Prostate gland (tissue), 2 donors: ENCODE data around the gene PTGES3. TPM values are rescaled to one million over a fixed set of nuclear protein-coding genes. Genes with fewer than 3 reads are reported as not detected.

Experiments used
- DNase-seq: peaks from one replicate; pipeline ENCODE4 v3.0.0-alpha.2; 2019; ENCODE audit warnings: low spot score
- H3K27ac ChIP-seq, 2 donors: fragments of 200-600 bp; sonication (generic); 2 replicates each; pipeline ENCODE4 v1.5.1; 2017 to 2019
- H3K27me3 ChIP-seq: fragments of 200-600 bp; sonication (generic); replicated peaks from 2 replicates; pipeline ENCODE4 v1.5.1; 2019; ENCODE audit not compliant: insufficient read depth
- H3K36me3 ChIP-seq, 2 donors: fragments of 200-600 bp; sonication (generic); 1 replicate in 1 of 2; 2 replicates in 1 of 2; pipeline versions ENCODE4 v1.5.1 to v1.8.1; 2017 to 2019
- H3K4me1 ChIP-seq: fragments of 200-600 bp; sonication (generic); replicated peaks from 2 replicates; pipeline ENCODE4 v1.5.1; 2019
- H3K4me3 ChIP-seq, 2 donors: fragments of 200-600 bp; sonication (generic); 2 replicates each; pipeline ENCODE4 v1.5.1; 2017 to 2019
- H3K9me3 ChIP-seq: fragments of 200-600 bp; sonication (generic); 2 replicates; pipeline ENCODE4 v1.5.1; 2017
- CTCF ChIP-seq, 4 experiments: fragments of 200-600 bp in 2 of 4; fragments of 450-650 bp in 2 of 4; sonication (generic) in 2 of 4; IDR thresholded peaks; 1 replicate in 3 of 4; 2 replicates in 1 of 4; pipeline ENCODE4 v1.5.1; 2016 to 2019; ENCODE audit warnings: antibody characterized with exemption in 4 of 4, mild to moderate bottlenecking in 2 of 4, moderate library complexity in 2 of 4
- POLR2A ChIP-seq: fragments of 450-650 bp; IDR thresholded peaks from one replicate; pipeline ENCODE4 v1.6.1; 2016; ENCODE audit warnings: antibody characterized with exemption, mild to moderate bottlenecking
- POLR2AphosphoS5 ChIP-seq: sonication (generic); formaldehyde crosslinking; IDR thresholded peaks from one replicate; pipeline ENCODE4 v1.6.1; 2017; ENCODE audit warnings: antibody characterized with exemption
- WGBS: methylation state at CpG from one replicate; pipeline ENCODE4 v1.1.5; 2018; 5-methylcytosine and 5-hydroxymethylcytosine counted together
- intact Hi-C: fragments of 100-400 bp; cut with DNase I; formaldehyde crosslinking; loops from one replicate; pipeline ENCODE4 v1.14.2; 2022
- total RNA-seq, 2 donors: library from RNA; depleted of rRNA; stranded (reverse); fragments of >200 nt; gene quantifications; one replicate each; pipeline ENCODE4 v1.1.0, GENCODE V29; 2016

The PTGES3 gene
- total RNA-seq, 2 donors from 2014 or later: 94.6 to 125 TPM

GRCh38 chr12:56637621-56638020 is 50.5 kb downstream of the PTGES3 start:
- Histone ChIP-seq H3K4me3 (no peak overlapping the region), H3K27me3 (no peaks in the 10 kb centered on the region), H3K27ac (peak overlapping the region; percentile 98), H3K4me1 (peaks cover 10% of the 10 kb centered on the region), H3K9me3 (no peaks in the 10 kb centered on the region), H3K36me3 (peaks cover 14 to 29% of the 10 kb centered on the region in 2 donors)
- DNase-seq: no peak
- intact Hi-C loops: loop anchor here (5.0 to 10.0 kb wide), 4 partner anchors 65 to 447 kb away; partner anchors contain the start of genes NAB2, NACA and RBMS2
- WGBS: 67% methylated on average over 2 of the region's 2 CpGs
- no peak for TF ChIP-seq POLR2AphosphoS5
- TF ChIP-seq POLR2A: no peak
- TF ChIP-seq CTCF (IDR thresholded peaks at IDR 0.05): no peak

- H3K4me3 ChIP-seq: peak overlapping the region; percentile 68 to 85
- no peaks in the 10 kb centered on the region for H3K9me3 ChIP-seq
- 3% methylated on average over 12 of the region's 12 CpGs for WGBS
- H3K36me3 ChIP-seq: peaks cover 7 to 22% of the 10 kb centered on the region in 2 donors
- intact Hi-C loops: loop anchor here (5.0 to 10.0 kb wide), 4 partner anchors 65 to 448 kb away; partner anchors contain the start of genes NAB2, NACA and RBMS2
- peaks cover 17% of the 10 kb centered on the region for H3K4me1 ChIP-seq
- H3K27ac ChIP-seq: peak overlapping the region; percentile 98
- TF ChIP-seq POLR2AphosphoS5 (peak; percentile 99), POLR2A (peak; percentile 76), CTCF (IDR thresholded peaks at IDR 0.05) (peak; percentile 33 to 77 (median 68))
- peak; percentile 99 for DNase-seq
- no peaks in the 10 kb centered on the region for H3K27me3 ChIP-seq
These were observed 51.2 kb downstream of the PTGES3 start for GRCh38 chr12:56636675-56637540.

- peak overlapping the region; percentile 68 to 85 for H3K4me3 ChIP-seq
- H3K9me3 ChIP-seq: no peaks in the 10 kb centered on the region
- peaks cover 20% of the 10 kb centered on the region for H3K4me1 ChIP-seq
- DNase-seq: peak; percentile 94
- intact Hi-C loops: loop anchor here (5.0 to 10.0 kb wide), 4 partner anchors 64 to 449 kb away; partner anchors contain the start of genes NAB2, NACA and RBMS2
- TF ChIP-seq CTCF (IDR thresholded peaks at IDR 0.05) (no peak), POLR2A (peak; percentile 93), POLR2AphosphoS5 (peak; percentile 88)
- H3K27me3 ChIP-seq: no peaks in the 10 kb centered on the region
- H3K36me3 ChIP-seq: peaks cover 4 to 16% of the 10 kb centered on the region in 2 donors
- H3K27ac ChIP-seq: peak overlapping the region; percentile 98
- 1% methylated on average over 20 of the region's 20 CpGs for WGBS
These were observed 52.0 kb downstream of the PTGES3 start for GRCh38 chr12:56635806-56636674.

GRCh38 chr12:56634837-56635791 is 53.0 kb downstream of the PTGES3 start:
- H3K4me3 ChIP-seq: peak overlapping the region; percentile 68 to 85
- DNase-seq: peak; percentile 82
- no peaks in the 10 kb centered on the region for H3K9me3 ChIP-seq
- peak overlapping the region; percentile 98 for H3K27ac ChIP-seq
- H3K4me1 ChIP-seq: peaks cover 26% of the 10 kb centered on the region
- under 1% methylated on average over 34 of the region's 47 CpGs for WGBS
- intact Hi-C loops: loop anchor here (5.0 to 10.0 kb wide), 5 partner anchors 43 to 450 kb away; partner anchors contain the start of genes NAB2, NACA and RBMS2
- H3K27me3 ChIP-seq: no peaks in the 10 kb centered on the region
- H3K36me3 ChIP-seq: peaks cover 4 to 16% of the 10 kb centered on the region in 2 donors
- TF ChIP-seq POLR2A (peak; percentile 78), CTCF (IDR thresholded peaks at IDR 0.05) (peak in 3 of 4 experiments; percentile 35 to 73 (median 57)), POLR2AphosphoS5 (peak; percentile 83)
